A549 (cell line): ENCODE data around the gene TSACC. TPM values are rescaled to one million over a fixed set of nuclear protein-coding genes. Genes with fewer than 3 reads are reported as not detected.

Experiments used
- ATAC-seq, 2 experiments: fragments of 200-7000 bp in 1 of 2; fragments of >200 bp in 1 of 2; cut with Nextera tagmentation in 1 of 2; cut with Tn5 transposase in 1 of 2; 3 replicates each; pipeline versions ENCODE4 v1.8.0 to v1.9.1; 2018 to 2020; ENCODE audit warnings: mild to moderate bottlenecking in 1 of 2, moderate library complexity in 1 of 2
- CTCF ChIA-PET: fragments of 300-600 bp; sonication (Branson Sonifier 250); formaldehyde crosslinking; extraction: SDS; loops from one replicate; lab custom pipeline; 2021; ENCODE audit warnings: antibody characterized with exemption, inconsistent platforms; lab: Yijun Ruan, JAX
- POLR2A ChIA-PET: fragments of 350-600 bp; formaldehyde crosslinking; extraction: SDS; loops from one replicate; lab custom pipeline; 2021; ENCODE audit warnings: antibody characterized with exemption, inconsistent platforms; lab: Yijun Ruan, JAX
- DNase-seq, 2 experiments: peaks; one replicate each; pipeline versions ENCODE4 v3.0.0 to v3.0.0-alpha.2; 2011 to 2016; ENCODE audit warnings: low read depth in 1 of 2, low spot score in 1 of 2
- FAIRE-seq: peaks from 2 replicates; lab custom pipeline; 2011; peaks lifted over from hg19 to GRCh38; lab: Jason Lieb, UNC
- H3K27ac ChIP-seq, 2 experiments: fragments of >200 bp; sonication (Bioruptor Twin); formaldehyde crosslinking; 3 replicates each; pipeline ENCODE4 v1.5.1; 2016 to 2017
- H3K4me1 ChIP-seq: fragments of >200 bp; sonication (Bioruptor Twin); formaldehyde crosslinking; 3 replicates; pipeline ENCODE4 v1.6.1; 2016
- H3K4me2 ChIP-seq: fragments of >200 bp; sonication (Bioruptor Twin); formaldehyde crosslinking; 3 replicates; pipeline ENCODE4 v1.6.1; 2016
- H3K4me3 ChIP-seq: fragments of >200 bp; sonication (Bioruptor Twin); formaldehyde crosslinking; 3 replicates; pipeline ENCODE4 v1.5.1; 2016
- H3K9me3 ChIP-seq: fragments of >200 bp; sonication (Bioruptor Twin); formaldehyde crosslinking; 3 replicates; pipeline ENCODE4 v1.6.1; 2016
- BHLHE40 ChIP-seq: IDR thresholded peaks from 2 replicates; pipeline ENCODE4 v1.6.1; 2012; ENCODE audit warnings: low read depth, low read length, inconsistent platforms
- CBX8 ChIP-seq: fragments of 200-600 bp; sonication (generic); IDR thresholded peaks from 2 replicates; pipeline ENCODE4 v1.6.1; 2016
- CHD2 ChIP-seq: fragments of 150-350 bp; IDR thresholded peaks from 2 replicates; pipeline ENCODE4 v1.6.1; 2014; ENCODE audit warnings: low read length; ENCODE audit not compliant: partially characterized antibody
- CHD4 ChIP-seq: fragments of 200-600 bp; sonication (generic); IDR thresholded peaks from 2 replicates; pipeline ENCODE4 v1.6.1; 2016; ENCODE audit warnings: antibody characterized with exemption, mild to moderate bottlenecking, borderline replicate concordance
- FOXS1 ChIP-seq: fragments of 250-450 bp; sonication (Bioruptor Pico); IDR thresholded peaks from 2 replicates; pipeline ENCODE4 v1.5.0; 2020; ENCODE audit warnings: mild to moderate bottlenecking, moderate library complexity
- JUN ChIP-seq, 2 experiments: fragments of >200 bp; sonication (Bioruptor Twin); formaldehyde crosslinking; IDR thresholded peaks; 2 replicates in 1 of 2; 3 replicates in 1 of 2; pipeline ENCODE4 v1.6.1; 2016 to 2017
- MAFK ChIP-seq: fragments of 450-650 bp; IDR thresholded peaks from 2 replicates; pipeline ENCODE4 v1.6.1; 2014; ENCODE audit not compliant: partially characterized antibody
- MAX ChIP-seq: IDR thresholded peaks from 2 replicates; pipeline ENCODE4 v1.6.1; 2012
- MYC ChIP-seq: IDR thresholded peaks from 2 replicates; pipeline ENCODE4 v1.6.1; 2012; ENCODE audit warnings: mild to moderate bottlenecking, inconsistent platforms, low read length, improper control_type of control experiment, borderline replicate concordance
- PHF8 ChIP-seq: fragments of 200-600 bp; sonication (generic); IDR thresholded peaks from 2 replicates; pipeline ENCODE4 v1.6.1; 2016; ENCODE audit warnings: low read depth, mild to moderate bottlenecking, antibody characterized with exemption, moderate library complexity, borderline replicate concordance
- RAD21 ChIP-seq, 2 experiments: fragments of >200 bp in 1 of 2; sonication (Bioruptor Twin) in 1 of 2; formaldehyde crosslinking in 1 of 2; IDR thresholded peaks in 1 of 2; conservative IDR thresholded peaks in 1 of 2; 2 replicates in 1 of 2; 3 replicates in 1 of 2; pipeline ENCODE4 v1.6.1; 2012 to 2018; ENCODE audit warnings: inconsistent platforms in 1 of 2
- RARB ChIP-seq: fragments of 250-450 bp; sonication (Bioruptor Pico); IDR thresholded peaks from 2 replicates; pipeline ENCODE4 v1.8.0; 2021; ENCODE audit warnings: mild to moderate bottlenecking, moderate library complexity
- RFX5 ChIP-seq: fragments of 450-650 bp; IDR thresholded peaks from 2 replicates; pipeline ENCODE4 v1.7.1; 2014; ENCODE audit warnings: antibody characterized with exemption, mild to moderate bottlenecking, moderate library complexity
- RNF2 ChIP-seq: fragments of 200-600 bp; sonication (generic); IDR thresholded peaks from 2 replicates; pipeline ENCODE4 v1.6.1; 2016; ENCODE audit warnings: low read depth, mild to moderate bottlenecking, antibody characterized with exemption, moderate library complexity, borderline replicate concordance
- SMC3 ChIP-seq: fragments of >200 bp; sonication (Bioruptor Twin); formaldehyde crosslinking; IDR thresholded peaks from 3 replicates; pipeline ENCODE4 v1.6.1; 2018; ENCODE audit warnings: inconsistent platforms
- SREBF2 ChIP-seq: fragments of 450-650 bp; IDR thresholded peaks from 2 replicates; pipeline ENCODE4 v1.6.1; 2014; ENCODE audit warnings: mild to moderate bottlenecking, moderate library complexity
- TFCP2L1 ChIP-seq: fragments of 250-450 bp; sonication (Bioruptor Pico); IDR thresholded peaks from 2 replicates; pipeline ENCODE4 v1.5.0; 2021; ENCODE audit warnings: mild to moderate bottlenecking
- TP53 ChIP-seq: fragments of 250-450 bp; sonication (Bioruptor Pico); IDR thresholded peaks from 2 replicates; pipeline ENCODE4 v1.5.0; 2021; ENCODE audit warnings: mild to moderate bottlenecking, moderate library complexity
- ZC3H11A ChIP-seq: fragments of 450-650 bp; IDR thresholded peaks from 2 replicates; pipeline ENCODE4 v1.6.1; 2014; ENCODE audit warnings: antibody characterized with exemption, mild to moderate bottlenecking
- WGBS: methylation state at CpG from one replicate; pipeline ENCODE4 v1.1.6; 2017; ENCODE audit errors: missing lambda C conversion rate; 5-methylcytosine and 5-hydroxymethylcytosine counted together
- polyA plus RNA-seq, 4 experiments: library from polyadenylated mRNA; depleted of rRNA in 3 of 4; stranded (reverse); fragments of >200 nt; fragmentation: RNase III in 1 of 4; extraction: RNeasy Plus Mini Kit Qiagen cat#74134 plus additional on column Dnase treatment in 1 of 4; gene quantifications; 2 replicates in 3 of 4; 3 replicates in 1 of 4; pipeline ENCODE4 v1.2.3, GENCODE V29; 2011 to 2017
- TF ChIP-seq, protein P1 (sequence below): IDR thresholded peaks from 2 replicates; pipeline ENCODE4 v1.6.1; 2012
- TF ChIP-seq, protein P2 (sequence below): fragments of >200 bp; sonication (Bioruptor Twin); formaldehyde crosslinking; IDR thresholded peaks from 3 replicates; pipeline ENCODE4 v1.5.1; 2016

The TSACC gene
- polyA plus RNA-seq, 2 of the 4 experiments (the other 2 are of a cell fraction), result 2.6 to 3.9 TPM

DNA sequence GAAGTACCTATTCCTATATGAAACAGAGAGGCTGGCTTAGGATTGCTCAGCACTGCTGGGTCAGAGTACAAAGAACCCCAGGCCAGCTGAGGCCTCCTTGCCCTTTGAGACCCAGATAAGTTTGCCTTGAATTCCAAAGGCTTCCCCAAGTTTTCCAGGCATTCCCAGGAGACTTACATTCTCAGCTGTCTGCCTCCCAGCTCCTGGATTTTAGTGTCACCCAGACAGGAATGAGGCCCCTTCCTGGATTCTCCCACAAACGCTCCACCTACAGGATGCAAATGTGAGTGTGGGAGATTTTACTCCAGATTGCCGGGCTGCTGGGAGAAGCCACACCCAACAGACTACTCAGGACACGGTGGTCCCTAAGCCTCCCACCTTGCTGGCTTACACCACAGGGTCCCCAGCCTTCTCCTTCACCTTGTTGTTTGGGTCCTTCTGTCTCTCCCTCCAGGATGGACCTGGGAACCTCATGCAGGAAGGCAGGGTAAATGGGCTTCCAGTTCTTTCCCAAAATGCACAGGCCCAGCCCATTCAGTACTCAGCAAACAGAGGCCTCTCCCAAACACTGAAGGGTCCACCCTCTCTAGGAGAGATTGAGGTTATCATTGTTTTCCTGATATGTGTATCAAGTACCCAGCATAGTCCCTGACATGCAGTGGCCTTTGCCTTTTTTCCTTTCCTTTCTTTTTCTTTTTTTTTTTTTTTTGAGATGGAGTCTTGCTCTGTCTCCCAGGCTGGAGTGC, 41.3 kb downstream of the TSACC start:
- H3K4me3 ChIP-seq, result no peak overlapping the region
- TF ChIP-seq TFCP2L1 (CRISPR knock-in tag) (no peak), RARB (CRISPR knock-in tag) (no peak), TP53 (CRISPR knock-in tag) (no peak), ZC3H11A (no peak), SREBF2 (no peak), JUN (IDR thresholded peaks at IDR 0.05) (no peak), CHD2 (no peak), BHLHE40 (no peak)
- TF ChIP-seq, protein P1, sequence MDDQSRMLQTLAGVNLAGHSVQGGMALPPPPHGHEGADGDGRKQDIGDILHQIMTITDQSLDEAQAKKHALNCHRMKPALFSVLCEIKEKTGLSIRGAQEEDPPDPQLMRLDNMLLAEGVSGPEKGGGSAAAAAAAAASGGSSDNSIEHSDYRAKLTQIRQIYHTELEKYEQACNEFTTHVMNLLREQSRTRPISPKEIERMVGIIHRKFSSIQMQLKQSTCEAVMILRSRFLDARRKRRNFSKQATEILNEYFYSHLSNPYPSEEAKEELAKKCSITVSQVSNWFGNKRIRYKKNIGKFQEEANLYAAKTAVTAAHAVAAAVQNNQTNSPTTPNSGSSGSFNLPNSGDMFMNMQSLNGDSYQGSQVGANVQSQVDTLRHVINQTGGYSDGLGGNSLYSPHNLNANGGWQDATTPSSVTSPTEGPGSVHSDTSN, result no peak
- TF ChIP-seq, all 56 proteins: peak for 0
- Histone ChIP-seq H3K4me1 (peaks cover 18% of the 10 kb centered on the region), H3K27ac (peak overlapping the region; percentile 23 to 62; a peak in 4 of 6 replicates), H3K4me2 (peak overlapping the region; percentile 20), H3K9me3 (no peaks in the 10 kb centered on the region)
- POLR2A ChIA-PET, result interaction anchor here (0.6 to 0.9 kb wide), 2 partner anchors 66 to 80 kb away, joined by 5 read pairs; no protein-coding TSS in a partner anchor
- CTCF ChIA-PET, result interaction anchor here (0.5 to 31.5 kb wide), 10 partner anchors 10 to 343 kb away, joined by 3 to 543 read pairs (median 4); partner anchors contain the start of gene RHBG
- no peak for FAIRE-seq
- ATAC-seq, result peak in 1 of 2 experiments; percentile 64; a peak in 3 of 6 replicates
- DNase-seq, result peak; percentile 50 to 58
- WGBS, result 12% methylated on average over 3 of the region's 3 CpGs

DNA sequence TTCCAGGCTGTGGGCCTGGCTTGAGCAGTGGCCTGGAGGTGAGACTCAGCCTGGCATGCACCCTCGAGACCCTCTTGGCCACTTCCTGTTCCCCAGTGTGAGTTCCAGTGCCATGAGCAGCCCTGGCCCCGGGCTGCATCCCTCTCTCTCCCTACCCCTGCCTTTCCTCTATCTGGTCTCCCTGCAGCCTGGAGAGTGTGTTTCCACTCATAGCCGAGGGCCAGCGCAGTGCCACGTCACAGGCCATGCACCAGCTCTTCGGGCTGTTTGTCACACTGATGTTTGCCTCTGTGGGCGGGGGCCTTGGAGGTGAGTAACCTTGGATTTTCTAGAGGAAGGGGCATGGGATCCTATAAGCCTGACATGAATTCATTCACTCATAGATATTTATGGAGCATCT, 44.2 kb downstream of the TSACC start:
- ChIA-PET POLR2A (no interaction called here), CTCF (interaction anchor here (0.6 to 31.5 kb wide), 13 partner anchors 18 to 314 kb away, joined by 3 to 543 read pairs (median 10); partner anchors contain the start of gene RHBG)
- DNase-seq, result no peak
- Histone ChIP-seq H3K4me3 (no peak overlapping the region), H3K4me2 (no peak overlapping the region), H3K4me1 (peaks cover 8% of the 10 kb centered on the region), H3K27ac (no peak overlapping the region), H3K9me3 (no peaks in the 10 kb centered on the region)
- WGBS, result 47% methylated on average over 7 of the region's 7 CpGs
- TF ChIP-seq PHF8 (no peak), TFCP2L1 (CRISPR knock-in tag) (no peak), TP53 (CRISPR knock-in tag) (no peak), RNF2 (no peak), SREBF2 (no peak), CBX8 (no peak), ZC3H11A (no peak), CHD4 (no peak), RARB (CRISPR knock-in tag) (no peak)
- TF ChIP-seq, protein P1, result no peak
- no peak for FAIRE-seq
- ATAC-seq, result peak; percentile 14 to 31; a peak in 3 of 6 replicates

GRCh38 chr1:156383023-156383422, 44.7 kb downstream of the TSACC start:
- ChIA-PET CTCF (interaction anchor here (0.6 to 31.5 kb wide), 17 partner anchors 18 to 237 kb away, joined by 3 to 543 read pairs (median 4); partner anchors contain the start of genes GPATCH4 and RHBG), POLR2A (no interaction called here)
- peak; percentile 75 to 88 for DNase-seq
- peaks cover 8% of the 10 kb centered on the region for H3K4me1 ChIP-seq
- no peak overlapping the region for H3K4me2 ChIP-seq
- H3K9me3 ChIP-seq, result no peaks in the 10 kb centered on the region
- peak; percentile 90 to 95 for ATAC-seq
- TF ChIP-seq ZC3H11A (no peak), SMC3 (peak; percentile 74), MYC (no peak), RFX5 (no peak), MAFK (peak; percentile 48), FOXS1 (CRISPR knock-in tag) (no peak), RAD21 (conservative IDR thresholded peaks at IDR 0.05 in 1 of 2, IDR thresholded peaks at IDR 0.05 in 1 of 2) (peak; percentile 85 to 92), MAX (0 out of 2 replicates have a peak, but pooled peaks have one; percentile 38)
- TF ChIP-seq, protein P2, sequence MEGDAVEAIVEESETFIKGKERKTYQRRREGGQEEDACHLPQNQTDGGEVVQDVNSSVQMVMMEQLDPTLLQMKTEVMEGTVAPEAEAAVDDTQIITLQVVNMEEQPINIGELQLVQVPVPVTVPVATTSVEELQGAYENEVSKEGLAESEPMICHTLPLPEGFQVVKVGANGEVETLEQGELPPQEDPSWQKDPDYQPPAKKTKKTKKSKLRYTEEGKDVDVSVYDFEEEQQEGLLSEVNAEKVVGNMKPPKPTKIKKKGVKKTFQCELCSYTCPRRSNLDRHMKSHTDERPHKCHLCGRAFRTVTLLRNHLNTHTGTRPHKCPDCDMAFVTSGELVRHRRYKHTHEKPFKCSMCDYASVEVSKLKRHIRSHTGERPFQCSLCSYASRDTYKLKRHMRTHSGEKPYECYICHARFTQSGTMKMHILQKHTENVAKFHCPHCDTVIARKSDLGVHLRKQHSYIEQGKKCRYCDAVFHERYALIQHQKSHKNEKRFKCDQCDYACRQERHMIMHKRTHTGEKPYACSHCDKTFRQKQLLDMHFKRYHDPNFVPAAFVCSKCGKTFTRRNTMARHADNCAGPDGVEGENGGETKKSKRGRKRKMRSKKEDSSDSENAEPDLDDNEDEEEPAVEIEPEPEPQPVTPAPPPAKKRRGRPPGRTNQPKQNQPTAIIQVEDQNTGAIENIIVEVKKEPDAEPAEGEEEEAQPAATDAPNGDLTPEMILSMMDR, result peak; percentile 76
- WGBS, result 33% methylated on average over 8 of the region's 9 CpGs
- no peak overlapping the region for H3K4me3 ChIP-seq
- FAIRE-seq, result no peak
- H3K27ac ChIP-seq, result 0 out of 6 replicates have a peak overlapping the region, but pooled peaks of 1 of the 2 experiments have one; percentile 47
